LNCaP clone FGC (cell line): Measurements from ENCODE around the gene SPATA22.
"Not testable (repeated sequence)": the region's sequence is repeated elsewhere in the genome, so short reads cannot be mapped to it uniquely, and the experiment has no call there.

Source experiments
- DNase-seq: peaks from one replicate; pipeline ENCODE4 v3.0.0-alpha.2; 2011; ENCODE audit warnings: low read depth
- H3K4me3 ChIP-seq: 2 replicates; pipeline ENCODE4 v1.5.1; 2011; ENCODE audit warnings: mild to moderate bottlenecking, low read depth, low read length, control low read depth
- TF ChIP-seq, protein P1 (sequence below): IDR thresholded peaks from 2 replicates; pipeline ENCODE4 v1.5.1; 2012; ENCODE audit warnings: mild to moderate bottlenecking; ENCODE audit not compliant: control insufficient read depth, insufficient read depth; ENCODE audit errors: extremely low read depth

The SPATA22 gene, protein sequence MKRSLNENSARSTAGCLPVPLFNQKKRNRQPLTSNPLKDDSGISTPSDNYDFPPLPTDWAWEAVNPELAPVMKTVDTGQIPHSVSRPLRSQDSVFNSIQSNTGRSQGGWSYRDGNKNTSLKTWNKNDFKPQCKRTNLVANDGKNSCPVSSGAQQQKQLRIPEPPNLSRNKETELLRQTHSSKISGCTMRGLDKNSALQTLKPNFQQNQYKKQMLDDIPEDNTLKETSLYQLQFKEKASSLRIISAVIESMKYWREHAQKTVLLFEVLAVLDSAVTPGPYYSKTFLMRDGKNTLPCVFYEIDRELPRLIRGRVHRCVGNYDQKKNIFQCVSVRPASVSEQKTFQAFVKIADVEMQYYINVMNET

DNA sequence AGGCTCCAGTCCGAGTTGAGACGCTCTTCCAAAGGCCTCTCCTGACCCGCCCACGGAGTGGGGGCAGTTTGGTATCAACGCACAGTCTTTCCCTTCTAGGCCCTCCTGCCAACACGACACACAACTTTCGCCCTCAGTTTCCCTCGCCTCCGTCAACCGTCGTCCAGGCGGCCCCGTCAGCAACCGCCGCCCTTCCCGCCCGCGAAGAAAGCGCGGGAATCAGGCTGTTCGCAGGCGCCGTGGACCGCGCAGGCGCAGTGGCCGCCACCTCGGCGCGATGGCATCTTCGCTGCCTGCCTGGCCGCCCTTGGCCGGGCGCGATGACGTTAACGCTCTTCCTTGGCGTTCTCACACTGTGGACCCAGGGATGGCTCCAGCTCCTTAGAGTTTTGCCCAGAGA lies at the start of gene SPATA22:
TSS of gene SPATA22 (minus strand) at position 221 of the 400 bp plus-strand sequence. CDS start 2,494 bp downstream, outside the sequence.
- H3K4me3 ChIP-seq = no peak within 1 kb of the TSS
- TF ChIP-seq, protein P1, sequence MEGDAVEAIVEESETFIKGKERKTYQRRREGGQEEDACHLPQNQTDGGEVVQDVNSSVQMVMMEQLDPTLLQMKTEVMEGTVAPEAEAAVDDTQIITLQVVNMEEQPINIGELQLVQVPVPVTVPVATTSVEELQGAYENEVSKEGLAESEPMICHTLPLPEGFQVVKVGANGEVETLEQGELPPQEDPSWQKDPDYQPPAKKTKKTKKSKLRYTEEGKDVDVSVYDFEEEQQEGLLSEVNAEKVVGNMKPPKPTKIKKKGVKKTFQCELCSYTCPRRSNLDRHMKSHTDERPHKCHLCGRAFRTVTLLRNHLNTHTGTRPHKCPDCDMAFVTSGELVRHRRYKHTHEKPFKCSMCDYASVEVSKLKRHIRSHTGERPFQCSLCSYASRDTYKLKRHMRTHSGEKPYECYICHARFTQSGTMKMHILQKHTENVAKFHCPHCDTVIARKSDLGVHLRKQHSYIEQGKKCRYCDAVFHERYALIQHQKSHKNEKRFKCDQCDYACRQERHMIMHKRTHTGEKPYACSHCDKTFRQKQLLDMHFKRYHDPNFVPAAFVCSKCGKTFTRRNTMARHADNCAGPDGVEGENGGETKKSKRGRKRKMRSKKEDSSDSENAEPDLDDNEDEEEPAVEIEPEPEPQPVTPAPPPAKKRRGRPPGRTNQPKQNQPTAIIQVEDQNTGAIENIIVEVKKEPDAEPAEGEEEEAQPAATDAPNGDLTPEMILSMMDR = no peak
- no peak for DNase-seq

DNA sequence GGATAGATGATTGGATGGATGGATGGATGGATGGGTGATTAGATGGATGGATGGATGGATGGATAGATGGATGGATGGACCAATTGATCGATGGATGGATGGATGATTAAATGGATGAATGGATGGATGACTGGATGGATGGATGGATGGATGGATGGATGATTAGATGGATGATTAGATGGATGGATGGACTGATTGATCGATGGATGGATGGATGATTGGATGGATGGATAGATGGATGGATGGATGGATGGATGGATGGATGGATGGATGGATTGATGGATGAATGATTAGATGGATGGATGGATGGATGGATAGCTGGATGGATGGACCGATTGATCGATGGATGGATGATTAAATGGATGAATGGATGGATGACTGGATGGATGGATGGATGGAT lies 47.9 kb upstream of the SPATA22 start:
- H3K4me3 ChIP-seq, DNase-seq: not testable (repeated sequence)

DNA sequence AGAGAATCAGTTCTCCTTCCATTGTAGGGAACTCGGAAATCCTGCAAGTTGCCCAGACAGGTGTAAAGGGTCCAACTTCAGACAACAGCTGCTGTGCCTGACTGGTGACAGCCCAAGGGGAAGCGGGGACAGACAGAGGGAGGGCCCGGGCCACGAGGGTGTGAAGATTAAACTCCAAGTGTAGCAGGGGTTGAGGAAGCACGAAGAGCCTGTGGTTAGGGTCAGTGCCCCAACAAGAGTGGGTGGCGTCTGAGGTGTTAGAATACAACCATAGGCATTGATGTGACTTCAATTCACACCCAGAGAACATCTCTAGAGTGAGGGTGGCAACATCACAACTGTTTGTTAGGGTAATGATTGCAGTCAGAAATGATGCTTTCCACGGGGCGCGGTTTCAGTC lies 43.3 kb upstream of the SPATA22 start:
- no peak for DNase-seq
- no peak overlapping the region for H3K4me3 ChIP-seq
- TF ChIP-seq, protein P1 = no peak

DNA sequence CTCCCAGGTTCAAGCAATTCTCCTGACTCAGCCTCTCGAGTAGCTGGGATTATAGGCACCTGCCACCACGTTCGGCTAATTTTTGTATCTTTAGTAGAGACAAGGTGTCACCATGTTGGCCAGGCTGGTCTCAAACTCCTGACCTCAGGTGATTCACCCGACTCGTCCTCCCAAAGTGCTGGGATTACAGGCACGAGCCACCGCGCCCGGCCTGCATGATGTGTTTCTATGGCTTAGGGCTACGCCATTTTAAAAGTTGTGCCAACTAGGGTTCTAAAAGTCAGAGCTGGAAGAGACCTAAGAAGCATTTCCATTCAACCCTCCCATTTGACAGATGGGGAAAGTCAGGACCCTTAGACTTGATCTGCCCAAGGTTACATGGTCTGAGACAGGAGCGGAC lies 42.5 kb upstream of the SPATA22 start:
- DNase-seq, H3K4me3 ChIP-seq: not testable (repeated sequence)

DNA sequence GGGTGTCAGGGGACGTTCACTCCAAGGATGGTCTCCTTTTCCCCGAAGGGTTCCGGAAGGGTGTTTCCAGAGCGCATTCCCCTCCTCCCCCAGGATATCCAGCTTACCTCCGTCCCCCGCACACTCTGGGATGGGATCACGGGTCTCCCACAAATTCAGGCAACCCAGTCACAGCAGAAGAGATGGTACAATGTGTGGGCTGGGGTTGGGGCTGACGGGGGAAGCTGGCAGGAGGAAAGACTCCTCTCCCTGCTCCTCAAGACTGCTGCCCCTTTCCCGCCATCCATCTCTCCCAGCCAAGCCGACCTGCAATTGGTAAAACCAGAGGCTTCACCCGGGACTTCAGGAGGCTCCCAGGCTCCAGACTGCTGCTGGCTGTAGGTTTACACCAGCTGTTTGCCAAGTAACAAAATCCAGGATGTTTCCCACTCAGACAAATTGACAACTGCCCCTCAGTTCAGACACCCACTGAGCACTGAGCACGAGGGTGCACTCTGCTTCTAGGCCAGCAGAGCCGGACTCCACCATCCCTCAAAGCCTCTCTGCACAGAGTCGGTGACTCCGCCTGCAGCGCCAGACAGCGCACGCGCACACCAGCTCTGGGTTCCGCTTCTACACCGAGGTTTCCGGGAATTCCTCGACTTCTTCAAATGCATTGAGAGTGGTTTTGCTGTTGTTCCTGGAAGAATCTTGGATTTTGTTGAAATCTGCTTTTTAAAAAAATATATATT lies 41.9 kb upstream of the SPATA22 start:
- no peak overlapping the region for H3K4me3 ChIP-seq
- no peak for DNase-seq
- TF ChIP-seq, protein P1 = no peak

DNA sequence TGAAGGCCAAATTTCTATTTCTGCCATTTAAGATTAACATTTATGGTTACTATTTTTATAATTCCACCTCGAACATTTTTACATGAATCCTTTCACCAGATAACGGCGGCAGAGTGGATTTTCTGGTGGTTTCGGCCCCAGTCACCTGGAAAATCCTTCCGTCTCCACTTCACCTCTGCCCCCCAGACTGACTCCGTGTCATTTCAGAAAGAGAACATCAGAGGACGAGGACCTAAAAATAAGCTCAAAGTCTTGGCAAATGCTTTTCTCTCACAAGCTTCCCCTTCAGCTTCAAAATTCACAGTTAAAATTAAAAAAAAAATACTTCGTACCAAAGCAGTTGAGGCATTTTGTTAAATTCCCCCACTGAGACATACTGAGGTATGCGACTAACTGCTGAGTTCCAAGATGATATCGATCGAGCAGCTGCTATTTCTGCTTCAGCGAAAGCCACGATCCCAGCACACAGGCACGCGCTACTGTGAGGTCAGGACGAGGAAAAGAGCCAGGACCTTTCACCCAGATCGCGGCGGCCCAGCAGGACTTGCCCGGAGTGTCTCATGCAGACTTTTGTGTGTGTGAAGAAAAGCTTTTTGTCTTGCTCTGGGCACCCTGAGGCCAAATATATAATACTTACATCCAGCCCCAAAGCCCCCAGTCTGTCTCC lies 41.0 kb upstream of the SPATA22 start:
- TF ChIP-seq, protein P1 = no peak
- no peak overlapping the region for H3K4me3 ChIP-seq
- DNase-seq = peak; percentile 71

DNA sequence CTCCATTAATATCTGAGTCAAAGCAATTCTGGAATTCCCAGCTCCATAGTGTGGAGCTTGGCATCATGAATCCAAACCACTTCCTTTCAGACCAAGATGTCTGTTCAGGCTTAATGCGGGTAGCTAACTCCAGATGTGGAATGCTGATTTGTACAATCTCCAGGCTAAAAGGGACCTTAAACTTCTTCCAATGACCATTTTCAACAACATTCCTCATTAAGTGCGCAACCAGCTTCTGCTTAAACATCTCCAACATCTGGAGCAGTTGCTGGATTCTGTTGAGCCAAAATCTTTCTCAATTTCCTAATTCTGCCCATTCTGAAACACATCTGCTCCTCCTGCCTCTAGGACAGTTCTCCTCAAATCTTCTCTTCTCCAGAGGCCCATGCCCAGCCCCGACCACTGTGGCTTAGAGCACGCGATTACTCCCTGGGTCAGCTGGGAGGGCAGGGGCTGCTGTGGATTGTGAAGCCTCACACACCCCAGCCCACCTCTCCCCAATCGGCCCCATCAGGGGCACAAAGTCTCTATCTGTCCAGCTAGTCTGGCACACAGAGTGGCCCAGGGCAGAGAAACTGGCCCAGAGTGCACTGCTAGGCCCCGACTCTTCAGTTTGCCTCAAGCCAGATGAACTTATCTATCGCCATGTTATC lies 40.4 kb upstream of the SPATA22 start:
- no peak overlapping the region for H3K4me3 ChIP-seq
- no peak for DNase-seq
- TF ChIP-seq, protein P1 = no peak
